Stimulated activated CD4-positive, alpha-beta T cell treated with anti-CD3 and anti-CD28 coated beads, Interleukin-1b, Interleukin-23, amount 100 ng/mL, for 24 hours (primary cell): ENCODE results near the gene ZNF335.
"Not testable (repeated sequence)": the region's sequence is repeated elsewhere in the genome, so short reads cannot be mapped to it uniquely, and the experiment has no call there.

ENCODE experiments used
- DNase-seq, 4 experiments: peaks; one replicate each; pipeline ENCODE4 v3.0.0-alpha.2; 2020; ENCODE audit warnings: low read depth in 4 of 4, low spot score in 1 of 4

Gene ZNF335

DNA sequence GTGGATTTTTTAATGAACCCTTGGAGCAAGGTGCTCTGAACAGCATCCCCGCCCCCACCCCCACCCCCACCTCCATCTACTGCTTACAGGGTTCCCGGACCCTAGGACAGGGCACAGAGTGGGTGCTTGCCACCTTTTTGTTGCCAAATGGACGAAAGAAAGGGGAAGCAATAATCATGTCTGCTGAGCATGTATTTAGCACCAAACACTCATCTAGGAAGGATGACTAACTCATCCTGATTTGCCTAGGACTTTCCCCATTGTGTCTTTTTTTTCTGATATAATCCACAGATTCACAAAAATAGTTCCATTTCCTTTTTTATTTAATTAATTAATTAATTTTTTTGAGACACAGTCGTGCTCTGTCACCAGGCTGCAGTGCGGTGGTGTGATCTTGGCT is 58.9 kb downstream of the ZNF335 start:
- DNase-seq, result no peak

GRCh38 chr20:45912344-45912682 is 59.7 kb downstream of the ZNF335 start:
- no peak for DNase-seq

DNA sequence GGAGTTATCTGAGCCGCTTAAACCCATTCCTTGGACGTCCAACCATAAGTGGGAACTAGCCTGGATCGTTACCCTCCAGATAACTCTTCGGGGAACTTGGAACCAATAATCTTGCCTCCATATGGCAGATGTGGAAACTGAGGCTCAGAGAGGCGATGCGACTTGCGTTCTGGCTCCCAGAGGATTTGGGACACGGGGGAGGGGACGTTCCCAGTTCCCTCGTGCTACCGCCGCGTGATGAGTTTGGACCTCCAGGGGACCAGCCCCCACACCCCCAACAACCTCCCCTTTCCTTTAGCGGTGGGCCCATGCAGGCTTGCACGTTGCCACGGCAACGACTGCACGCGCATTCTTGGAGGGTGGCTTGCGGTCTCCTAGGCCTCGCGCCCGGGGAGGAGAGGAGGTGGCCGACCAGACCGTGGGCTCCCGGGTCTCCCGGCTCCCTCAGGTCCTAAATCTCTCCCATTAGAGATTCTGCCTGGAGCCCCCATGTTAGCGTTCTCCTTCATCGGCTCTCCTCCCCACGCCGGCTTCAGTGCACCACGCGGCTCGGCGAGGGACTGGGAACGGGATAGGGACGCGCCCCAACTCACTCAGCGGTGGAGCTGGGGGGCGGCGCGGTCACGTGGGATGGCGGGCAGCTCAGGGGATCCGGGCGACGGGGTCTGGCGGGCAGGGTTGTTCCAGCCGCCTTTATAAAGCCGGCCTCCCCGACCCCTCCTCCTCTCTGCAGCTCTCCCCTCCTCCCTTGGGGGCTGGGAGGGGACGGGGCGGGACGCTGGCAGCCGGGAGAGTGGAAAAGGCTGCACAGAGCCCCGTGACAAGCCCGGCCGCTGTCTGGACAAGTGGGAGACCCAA is 60.3 kb downstream of the ZNF335 start, which contains the start of gene PLTP:
PLTP (minus strand) TSS at position 670 of the 858 bp plus-strand sequence. CDS start 703 bp downstream, outside the sequence.
- no peak for DNase-seq

DNA sequence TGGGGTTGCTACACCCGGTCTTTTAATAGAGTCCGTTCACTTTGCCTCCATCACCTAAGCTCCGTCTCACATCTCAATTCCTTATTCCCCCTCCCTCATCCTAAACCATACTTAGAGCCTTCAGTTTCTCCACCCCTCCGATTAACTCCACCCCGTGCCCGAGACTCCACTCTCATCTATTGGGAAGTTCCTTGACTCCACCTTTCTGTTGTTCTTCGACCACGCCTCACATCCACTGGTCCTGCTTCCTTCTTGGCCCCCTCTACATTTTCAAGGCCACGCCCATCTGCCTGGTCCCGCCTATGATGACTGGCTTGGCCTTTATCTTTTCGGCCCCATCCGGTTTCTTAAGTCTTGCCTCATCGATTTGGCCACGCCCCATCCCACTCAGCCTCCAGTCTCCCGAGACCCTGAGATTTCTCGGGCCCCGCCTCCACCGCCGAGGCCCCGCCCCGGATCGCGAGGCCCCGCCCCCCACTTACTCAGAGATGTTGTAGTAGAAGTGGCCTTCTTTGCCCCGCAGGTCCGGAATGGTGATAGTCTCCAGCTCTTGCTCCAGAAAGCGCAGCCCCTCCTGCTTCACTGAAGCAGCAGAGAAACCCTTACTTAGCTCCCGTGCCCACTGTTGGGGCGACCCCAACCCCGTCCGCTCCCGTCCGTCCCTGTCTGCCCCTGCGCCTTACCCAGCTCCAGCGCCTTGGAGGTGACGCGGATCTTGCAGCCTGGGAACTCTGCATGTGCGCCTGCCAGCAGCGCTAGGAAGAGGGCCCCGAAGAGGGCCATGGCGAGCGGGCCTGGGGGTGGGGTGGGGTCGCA is 61.1 kb downstream of the ZNF335 start:
- peak; percentile 82 to 93 (median 86) for DNase-seq

GRCh38 chr20:45909817-45910669 is 62.0 kb downstream of the ZNF335 start:
- DNase-seq, result no peak

- DNase-seq, result no peak
These were observed 62.6 kb downstream of the ZNF335 start for GRCh38 chr20:45909336-45909808.

DNA sequence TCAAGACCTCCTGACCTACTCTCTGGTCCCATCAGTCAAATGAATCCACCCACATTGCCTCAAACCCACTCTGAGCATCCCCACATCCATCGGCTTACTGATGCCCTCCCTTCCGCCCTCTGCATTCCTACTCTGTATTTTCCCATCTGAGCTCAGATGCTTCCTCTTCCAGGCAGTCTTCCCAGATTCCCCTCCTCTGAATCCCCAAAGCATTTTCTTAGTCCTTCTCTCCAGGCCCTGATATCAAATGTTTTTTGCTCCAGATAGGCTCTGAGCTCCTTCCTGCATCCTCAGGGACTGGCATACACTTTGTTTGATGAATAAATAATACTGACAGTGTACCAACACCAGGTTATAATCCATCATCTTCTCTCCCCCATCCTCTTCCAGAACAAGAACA is 63.9 kb downstream of the ZNF335 start:
- no peak for DNase-seq

GRCh38 chr20:45907219-45907948 is 64.6 kb downstream of the ZNF335 start:
- no peak for DNase-seq

DNA sequence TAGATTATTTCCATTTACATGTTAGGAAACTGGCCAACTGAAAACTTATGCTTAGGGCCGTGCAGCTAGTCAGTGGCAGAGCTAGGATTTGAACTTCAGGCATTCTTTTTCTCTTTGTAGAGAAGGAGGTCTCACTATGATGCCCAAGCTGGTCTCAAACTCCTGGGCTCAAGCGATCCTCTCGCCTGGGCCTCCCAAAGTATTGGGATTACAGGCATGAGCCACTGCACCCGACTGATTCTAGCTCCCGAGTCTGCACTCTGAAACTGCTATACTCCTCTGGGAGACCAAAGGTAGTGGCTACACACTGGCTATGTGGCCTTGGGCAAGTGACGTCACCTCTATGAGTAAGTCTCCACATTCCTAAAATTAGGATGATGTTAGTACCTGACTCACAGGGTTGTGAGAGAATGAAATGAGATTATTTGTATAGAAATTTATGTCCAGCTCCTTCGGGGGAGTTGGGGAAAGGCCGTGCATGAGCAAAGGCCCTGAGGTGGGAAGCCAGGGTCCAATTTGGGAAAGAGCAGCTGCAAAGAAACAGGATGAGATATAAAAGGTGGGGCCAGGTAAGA is 66.4 kb downstream of the ZNF335 start:
- no peak for DNase-seq

DNA sequence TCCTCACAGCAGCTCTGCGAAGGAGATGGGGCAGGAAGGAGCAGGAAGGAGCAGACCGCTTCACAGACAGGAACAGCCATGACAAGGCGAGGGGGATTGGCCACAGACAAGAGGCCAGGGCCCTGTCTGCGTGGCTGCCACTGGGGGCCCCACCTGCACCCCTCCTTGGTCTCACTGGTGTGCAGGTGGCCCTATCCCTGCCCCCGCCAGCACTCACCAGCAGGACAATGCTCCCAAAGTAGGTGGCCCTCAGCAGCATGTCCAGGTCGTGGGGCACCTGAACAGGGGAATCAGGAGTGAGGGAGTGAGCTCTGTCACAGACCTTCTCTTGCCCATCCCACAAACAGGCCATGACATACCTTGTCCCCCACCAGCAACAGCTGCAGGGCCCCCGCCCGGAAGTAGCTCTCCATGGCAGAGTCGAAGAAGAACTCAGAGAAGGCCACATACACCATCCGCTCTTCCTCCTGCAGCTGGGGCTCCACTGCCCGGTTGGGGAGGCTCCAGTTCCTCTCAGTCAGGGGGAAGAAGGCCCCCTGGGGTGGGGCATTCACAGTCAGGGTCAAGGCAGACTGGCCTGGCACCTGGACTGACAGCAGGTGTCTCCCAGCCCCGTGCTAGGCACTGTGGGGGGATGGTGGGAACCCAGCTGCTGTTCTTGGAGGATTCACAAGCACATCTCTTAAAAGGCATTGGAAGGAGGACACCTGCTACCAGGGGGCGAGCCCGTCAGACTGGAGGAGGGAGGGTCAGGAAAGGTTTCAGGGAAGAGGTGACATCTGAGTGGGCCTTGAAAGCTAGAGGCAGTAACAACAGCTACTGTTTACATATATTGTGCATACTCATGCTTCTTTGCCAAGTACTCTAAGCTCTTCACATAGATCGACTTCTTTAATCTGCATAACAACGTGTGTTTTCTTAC is 67.2 kb downstream of the ZNF335 start:
- no peak for DNase-seq

DNA sequence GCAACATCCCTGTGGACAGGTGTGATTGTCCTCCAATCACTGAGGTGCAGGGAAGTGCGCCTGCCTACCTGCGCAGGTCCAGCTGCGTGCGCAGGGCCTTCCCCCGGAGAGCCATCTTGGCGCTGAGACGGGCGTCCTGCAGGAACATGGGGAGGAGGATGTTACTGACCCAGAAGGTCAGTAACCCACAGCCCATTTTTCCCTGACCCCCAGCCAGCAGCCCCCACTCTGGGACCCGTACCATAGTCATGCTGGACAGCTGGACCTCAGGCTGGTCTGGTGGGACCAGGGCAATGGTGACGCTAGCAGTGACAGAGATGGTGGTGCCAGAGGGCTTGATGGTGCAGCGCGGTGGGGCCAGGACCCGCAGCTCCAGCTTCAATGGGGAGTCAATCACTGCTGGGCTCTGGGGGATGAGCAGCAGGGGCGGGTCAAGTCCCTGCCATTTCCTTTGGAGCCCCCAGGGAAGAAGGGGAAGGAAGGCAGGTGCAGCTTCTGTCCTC is 69.8 kb downstream of the ZNF335 start:
- DNase-seq, result no peak

DNA sequence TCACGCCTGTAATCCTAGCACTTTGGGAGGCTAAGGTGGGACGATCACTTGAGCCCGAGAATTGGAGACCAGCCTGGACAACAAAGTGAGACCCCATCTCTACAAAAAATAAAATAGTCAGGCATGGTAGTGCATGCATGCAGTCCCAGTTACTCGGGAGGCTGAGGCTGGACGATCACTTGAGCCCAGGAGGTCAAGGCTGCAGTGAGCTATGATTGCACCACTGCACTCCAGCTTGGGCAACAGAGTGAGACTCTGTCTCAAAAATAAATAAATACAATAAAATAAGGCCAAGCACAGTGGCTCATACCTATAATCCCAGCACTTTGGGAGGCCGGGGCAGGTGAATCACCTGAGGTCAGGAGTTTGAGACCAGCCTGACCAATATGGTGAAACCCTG is 70.7 kb downstream of the ZNF335 start:
- DNase-seq, result not testable (repeated sequence)

DNA sequence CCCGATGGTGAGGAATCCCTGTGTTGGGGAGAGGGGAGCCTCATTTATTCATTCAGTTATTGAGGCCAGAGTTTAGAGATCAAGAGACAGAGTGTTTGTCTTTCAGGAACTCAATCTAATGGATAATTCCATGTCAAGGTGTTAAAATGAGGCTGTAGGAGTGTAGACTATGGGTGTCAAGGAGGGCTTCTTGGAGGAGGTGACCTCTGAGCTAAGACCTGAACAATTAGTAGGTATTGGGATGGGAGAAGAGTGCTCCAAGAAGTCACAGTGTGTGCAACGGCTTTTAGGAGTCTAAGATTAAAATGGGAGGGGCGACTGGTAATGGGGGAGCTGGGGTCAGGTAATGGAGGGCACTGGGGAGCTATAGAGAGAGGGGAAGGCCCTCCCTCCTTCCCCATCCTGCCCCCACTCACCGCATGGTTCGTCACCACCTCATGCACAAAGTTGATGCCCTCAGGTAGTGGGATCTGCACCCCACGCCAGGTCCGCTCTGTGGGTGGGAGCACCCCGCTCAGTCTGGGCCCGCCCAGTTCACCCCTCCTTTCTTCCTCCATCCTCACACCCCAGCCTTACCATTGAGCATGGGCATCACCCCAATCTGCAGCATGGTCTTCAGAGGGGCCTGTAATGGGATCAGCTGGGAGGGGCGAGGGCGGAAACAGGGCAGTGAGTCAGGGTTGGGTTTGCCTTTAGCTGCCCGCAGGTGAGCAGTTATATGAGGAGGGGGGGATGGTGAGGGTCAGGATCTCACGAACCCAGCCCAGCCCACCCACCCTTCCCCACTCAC is 72.8 kb downstream of the ZNF335 start:
- DNase-seq, result no peak
